Kidney (tissue), 14 donors: ENCODE measurements around the gene CCDC7. TPM values are rescaled to one million over a fixed set of nuclear protein-coding genes. Genes with fewer than 3 reads are reported as not detected.

Experiments
- DNase-seq, 5 donors: peaks; one replicate each; pipeline ENCODE4 v3.0.0-alpha.2; 2013 to 2020
- FAIRE-seq: peaks from 2 replicates; lab custom pipeline; 2012; peaks lifted over from hg19 to GRCh38; lab: Jason Lieb, UNC
- H3K27ac ChIP-seq, 2 donors: one replicate each; pipeline ENCODE4 v1.7.0; 2013; ENCODE audit warnings: low read depth in 2 of 2, low read length in 2 of 2, inconsistent platforms in 1 of 2
- H3K27me3 ChIP-seq: one replicate; pipeline ENCODE4 v1.7.1; 2013; ENCODE audit warnings: low read length, inconsistent platforms; ENCODE audit not compliant: control insufficient read depth, insufficient read depth
- H3K36me3 ChIP-seq, 3 donors: one replicate each; pipeline versions ENCODE4 v1.7.0 to v1.7.1; 2013; ENCODE audit warnings: low read length in 3 of 3, control low read depth in 1 of 3, inconsistent platforms in 1 of 3; ENCODE audit not compliant: insufficient read depth in 3 of 3, control insufficient read depth in 2 of 3
- H3K4me1 ChIP-seq, 3 donors: one replicate each; pipeline versions ENCODE4 v1.7.0 to v1.7.1; 2013; ENCODE audit warnings: low read length in 3 of 3, inconsistent platforms in 1 of 3, low read depth in 1 of 3; ENCODE audit not compliant: control insufficient read depth in 2 of 3, insufficient read depth in 2 of 3
- H3K4me3 ChIP-seq, 3 donors: one replicate each; pipeline versions ENCODE4 v1.7.0 to v1.8.1; 2013; ENCODE audit warnings: low read length in 3 of 3, control low read depth in 1 of 3, inconsistent platforms in 1 of 3
- H3K9ac ChIP-seq, 3 donors: one replicate each; pipeline versions ENCODE4 v1.7.0 to v1.7.1; 2013; ENCODE audit warnings: low read length in 3 of 3, control low read depth in 1 of 3, inconsistent platforms in 1 of 3
- H3K9me3 ChIP-seq, 3 donors: one replicate each; pipeline versions ENCODE4 v1.7.0 to v1.7.1; 2013; ENCODE audit warnings: low read length in 3 of 3, control low read depth in 1 of 3, inconsistent platforms in 1 of 3; ENCODE audit not compliant: control insufficient read depth in 2 of 3, insufficient read depth in 1 of 3
- intact Hi-C: fragments of 100-400 bp; cut with DNase I; formaldehyde crosslinking; loops from one replicate; pipeline ENCODE4 v1.11.1; 2022
- polyA plus RNA-seq: library from polyadenylated mRNA; stranded (reverse); fragments of 350-450 nt; fragmentation: Illumina TruSeq; extraction: RNeasy Lipid Tissue Mini Kit (QIAGEN cat#74804); gene quantifications from one replicate; pipeline ENCODE4 v1.2.3, GENCODE V29; 2014; ENCODE audit warnings: low read depth, low replicate concordance; ENCODE audit not compliant: insufficient read depth
- total RNA-seq: library from RNA; stranded (reverse); fragmentation: NEBNext Ultra II Directional; extraction: Animal tissue kit (Norgen Biotek cat#: 25700); gene quantifications from one replicate; pipeline ENCODE4 v1.2.1, GENCODE V29; 2021
- TF ChIP-seq, protein P1 (sequence below): IDR thresholded peaks from 3 replicates; pipeline ENCODE4 v1.5.1; 2012; ENCODE audit warnings: mild to moderate bottlenecking, moderate library complexity, borderline replicate concordance; ENCODE audit not compliant: insufficient read depth; ENCODE audit errors: extremely low read depth
- donor health status: control.
- donor health status: control.
- donor health status: control.
- donor health status: control.
- donor health status: control.
- donor health status: DM: yes; HTN: yes; CAD: no.
- donor health status: Normal renal cell carcinoma (clear cell type).

The CCDC7 gene
- total and polyA plus RNA-seq, 2 donors from 2014 or later = 0.84 to 28.0 TPM

DNA sequence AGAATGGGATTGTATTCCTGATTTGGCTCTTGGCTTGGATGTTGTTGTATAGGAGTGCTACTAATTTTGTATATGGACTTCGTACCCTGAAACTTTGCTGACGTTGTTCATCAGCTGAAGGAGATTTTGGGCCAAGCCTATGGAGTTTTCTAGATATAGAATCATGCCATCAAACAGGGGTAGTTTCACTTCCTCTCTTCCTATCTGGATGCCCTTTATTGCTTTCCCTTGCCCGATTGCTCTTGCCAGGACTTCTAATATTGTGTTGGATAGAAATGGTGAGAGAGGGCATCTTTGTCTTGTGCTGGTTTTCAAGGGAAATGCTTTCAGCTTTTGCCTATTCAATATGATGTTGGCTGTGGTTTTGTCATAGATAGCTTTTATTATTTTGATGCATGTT lies 92.3 kb downstream of the CCDC7 start:
- Histone ChIP-seq H3K27me3 (no peaks in the 10 kb centered on the region), H3K9ac (no peak overlapping the region), H3K36me3 (no peaks in the 10 kb centered on the region), H3K27ac (no peak overlapping the region), H3K9me3 (no peaks in the 10 kb centered on the region), H3K4me1 (no peaks in the 10 kb centered on the region), H3K4me3 (no peak overlapping the region)
- DNase-seq = no peak
- intact Hi-C loops = no loop called here
- TF ChIP-seq, protein P1, sequence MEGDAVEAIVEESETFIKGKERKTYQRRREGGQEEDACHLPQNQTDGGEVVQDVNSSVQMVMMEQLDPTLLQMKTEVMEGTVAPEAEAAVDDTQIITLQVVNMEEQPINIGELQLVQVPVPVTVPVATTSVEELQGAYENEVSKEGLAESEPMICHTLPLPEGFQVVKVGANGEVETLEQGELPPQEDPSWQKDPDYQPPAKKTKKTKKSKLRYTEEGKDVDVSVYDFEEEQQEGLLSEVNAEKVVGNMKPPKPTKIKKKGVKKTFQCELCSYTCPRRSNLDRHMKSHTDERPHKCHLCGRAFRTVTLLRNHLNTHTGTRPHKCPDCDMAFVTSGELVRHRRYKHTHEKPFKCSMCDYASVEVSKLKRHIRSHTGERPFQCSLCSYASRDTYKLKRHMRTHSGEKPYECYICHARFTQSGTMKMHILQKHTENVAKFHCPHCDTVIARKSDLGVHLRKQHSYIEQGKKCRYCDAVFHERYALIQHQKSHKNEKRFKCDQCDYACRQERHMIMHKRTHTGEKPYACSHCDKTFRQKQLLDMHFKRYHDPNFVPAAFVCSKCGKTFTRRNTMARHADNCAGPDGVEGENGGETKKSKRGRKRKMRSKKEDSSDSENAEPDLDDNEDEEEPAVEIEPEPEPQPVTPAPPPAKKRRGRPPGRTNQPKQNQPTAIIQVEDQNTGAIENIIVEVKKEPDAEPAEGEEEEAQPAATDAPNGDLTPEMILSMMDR = no peak
- FAIRE-seq = no peak

DNA sequence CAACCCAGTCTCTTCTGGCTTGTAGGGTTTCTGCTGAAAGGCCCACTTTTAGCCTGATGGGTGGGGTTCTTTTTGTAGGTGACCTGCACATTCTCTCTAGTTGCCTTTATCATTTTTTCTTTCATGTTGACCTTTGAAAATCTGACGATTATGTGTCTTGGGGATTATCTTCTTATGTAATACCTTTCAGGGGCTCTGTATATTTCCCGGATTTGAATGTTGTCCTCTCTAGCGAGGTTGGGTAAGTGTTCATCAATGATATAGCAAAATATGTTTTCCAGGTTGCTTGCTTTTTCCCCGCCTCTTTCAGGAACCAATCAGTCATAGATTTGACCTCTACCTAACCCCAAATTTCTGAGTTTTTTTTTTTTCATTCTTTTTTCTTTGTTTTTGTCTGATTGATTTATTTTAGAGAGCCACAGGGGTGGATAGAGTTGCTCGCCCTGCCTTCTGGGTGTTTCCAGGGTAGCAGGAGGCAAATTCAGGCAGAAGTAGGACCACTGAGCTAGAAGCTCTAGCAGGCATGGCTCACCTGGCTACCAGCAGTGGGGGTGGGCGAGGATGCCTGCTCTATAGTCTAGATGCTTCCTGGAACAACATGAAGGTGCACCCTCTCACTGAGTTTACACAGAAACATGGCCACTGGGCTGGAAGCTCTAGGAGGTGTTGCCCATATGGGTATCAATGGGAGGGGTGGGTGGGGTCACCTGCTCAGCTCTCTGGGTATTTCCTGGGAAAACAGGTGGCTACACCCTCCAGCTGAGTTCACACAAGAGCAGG lies 94.9 kb downstream of the CCDC7 start:
- TF ChIP-seq, protein P1 = no peak
- FAIRE-seq (no peak), DNase-seq (no peak)
- no peak overlapping the region for H3K27ac ChIP-seq
- no peaks in the 10 kb centered on the region for H3K9me3 ChIP-seq
- H3K4me3 ChIP-seq = no peak overlapping the region
- intact Hi-C loops = no loop called here
- H3K4me1 ChIP-seq = no peaks in the 10 kb centered on the region
- H3K27me3 ChIP-seq = no peaks in the 10 kb centered on the region
- no peaks in the 10 kb centered on the region for H3K36me3 ChIP-seq
- no peak overlapping the region for H3K9ac ChIP-seq

DNA sequence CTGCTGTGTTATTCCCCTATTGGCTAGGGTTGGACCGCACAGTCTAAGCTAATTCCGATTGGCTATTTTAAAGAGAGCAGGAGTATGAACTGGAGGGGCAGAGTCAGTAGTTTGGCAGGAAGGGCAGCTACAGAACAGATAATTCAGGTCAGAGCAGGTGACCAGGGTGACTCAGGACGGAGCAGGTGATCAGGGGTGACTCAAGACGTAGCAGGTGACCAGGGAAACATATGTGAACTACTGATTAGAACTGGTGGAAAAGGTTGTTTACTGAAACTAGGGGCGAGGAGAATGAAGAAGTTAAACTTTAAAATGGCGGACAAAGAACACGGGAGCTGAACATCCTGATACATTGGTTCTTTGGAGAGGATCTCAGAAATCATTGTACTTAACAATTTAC lies 102.3 kb downstream of the CCDC7 start:
- Histone ChIP-seq H3K36me3 (no peaks in the 10 kb centered on the region), H3K4me1 (no peaks in the 10 kb centered on the region), H3K27me3 (no peaks in the 10 kb centered on the region), H3K9me3 (no peaks in the 10 kb centered on the region), H3K9ac (no peak overlapping the region), H3K27ac (no peak overlapping the region), H3K4me3 (no peak overlapping the region)
- intact Hi-C loops = no loop called here
- DNase-seq (no peak), FAIRE-seq (no peak)
- TF ChIP-seq, protein P1 = no peak
